ENCODE data around the gene WWTR1. TPM values are rescaled to one million over a fixed set of nuclear protein-coding genes. Genes with fewer than 3 reads are reported as not detected.

The WWTR1 gene
- total RNA-seq, 6 experiments from 2014 or later: 10.6 to 19.7 (median 15.3) TPM

DNA sequence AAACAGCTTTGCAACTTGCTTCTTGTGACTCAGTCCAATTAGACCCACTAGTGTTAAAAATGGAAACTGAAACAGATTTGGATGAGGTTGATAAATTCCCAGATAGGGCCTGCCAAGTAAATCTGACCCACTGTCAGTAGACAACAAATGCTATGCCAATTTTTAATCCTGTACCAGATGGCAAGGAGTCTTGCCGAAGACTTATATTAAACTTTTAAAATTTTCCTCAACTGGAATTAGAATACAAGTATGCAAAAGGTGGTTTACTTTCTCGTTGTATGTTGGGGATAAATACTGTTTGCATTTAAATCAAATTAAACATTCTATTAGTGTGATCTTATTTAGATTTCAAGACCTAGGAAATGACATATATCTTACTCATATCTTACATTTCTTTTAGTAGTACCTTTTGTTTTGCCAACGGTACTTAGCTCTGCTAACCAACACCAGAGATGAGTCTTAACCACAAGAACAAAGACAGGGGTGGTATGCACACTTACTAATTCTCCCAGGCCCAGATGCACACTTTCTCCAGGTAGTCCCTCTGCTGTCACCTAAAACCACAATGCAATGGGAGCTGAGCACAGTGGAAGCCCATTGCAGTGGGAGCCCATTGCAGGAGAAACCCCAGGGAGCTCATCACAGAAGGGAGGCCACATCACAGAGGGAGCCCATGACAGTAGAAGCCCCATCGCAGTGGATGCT is 77.8 kb downstream of the WWTR1 start:
- ATAC-seq (peak in 1 of 4 donors; percentile 31), DNase-seq (no peak)
- no peak overlapping the region for H3K4me3 ChIP-seq
- H3K27ac ChIP-seq: no peak overlapping the region
- intact Hi-C loops (cut with DNase I): no loop called here
- peaks cover 0 to 27% (median 9%) of the 10 kb centered on the region in 4 donors for H3K4me1 ChIP-seq
- TF ChIP-seq, protein P1, sequence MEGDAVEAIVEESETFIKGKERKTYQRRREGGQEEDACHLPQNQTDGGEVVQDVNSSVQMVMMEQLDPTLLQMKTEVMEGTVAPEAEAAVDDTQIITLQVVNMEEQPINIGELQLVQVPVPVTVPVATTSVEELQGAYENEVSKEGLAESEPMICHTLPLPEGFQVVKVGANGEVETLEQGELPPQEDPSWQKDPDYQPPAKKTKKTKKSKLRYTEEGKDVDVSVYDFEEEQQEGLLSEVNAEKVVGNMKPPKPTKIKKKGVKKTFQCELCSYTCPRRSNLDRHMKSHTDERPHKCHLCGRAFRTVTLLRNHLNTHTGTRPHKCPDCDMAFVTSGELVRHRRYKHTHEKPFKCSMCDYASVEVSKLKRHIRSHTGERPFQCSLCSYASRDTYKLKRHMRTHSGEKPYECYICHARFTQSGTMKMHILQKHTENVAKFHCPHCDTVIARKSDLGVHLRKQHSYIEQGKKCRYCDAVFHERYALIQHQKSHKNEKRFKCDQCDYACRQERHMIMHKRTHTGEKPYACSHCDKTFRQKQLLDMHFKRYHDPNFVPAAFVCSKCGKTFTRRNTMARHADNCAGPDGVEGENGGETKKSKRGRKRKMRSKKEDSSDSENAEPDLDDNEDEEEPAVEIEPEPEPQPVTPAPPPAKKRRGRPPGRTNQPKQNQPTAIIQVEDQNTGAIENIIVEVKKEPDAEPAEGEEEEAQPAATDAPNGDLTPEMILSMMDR (IDR thresholded peaks at IDR 0.05): no peak
- no peak for TF ChIP-seq POLR2A (IDR thresholded peaks at IDR 0.05)
- H3K36me3 ChIP-seq: no peaks in the 10 kb centered on the region
- H3K27me3 ChIP-seq: no peaks in the 10 kb centered on the region
- H3K9me3 ChIP-seq: no peaks in the 10 kb centered on the region
- 58% methylated on average over 4 of the region's 4 CpGs for WGBS (ENCODE audit: insufficient coverage, low coverage, low lambda C conversion rate, missing lambda C conversion rate)

DNA sequence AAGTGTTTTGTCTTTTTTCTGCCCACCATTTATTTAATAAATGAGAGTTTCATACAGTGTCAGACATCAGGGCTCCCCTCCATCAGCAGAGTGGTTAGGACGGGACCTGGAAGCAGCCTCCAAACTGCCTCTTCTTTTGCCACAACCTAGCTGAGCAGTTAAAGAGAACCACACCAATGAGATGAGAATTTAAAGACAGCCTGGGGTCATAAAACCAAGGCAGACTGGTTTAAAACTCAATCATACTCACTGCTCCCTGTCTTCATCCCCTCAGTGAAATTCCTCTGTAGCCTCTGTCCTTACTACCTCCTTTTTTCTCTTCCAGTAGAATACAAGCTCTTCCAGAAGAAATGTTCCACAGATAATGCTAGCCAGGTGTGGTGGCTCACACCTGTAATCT is 78.7 kb downstream of the WWTR1 start:
- DNase-seq: no peak
- Histone ChIP-seq H3K4me1 (peaks cover 0 to 27% (median 9%) of the 10 kb centered on the region in 4 donors), H3K27ac (no peak overlapping the region), H3K4me3 (no peak overlapping the region), H3K27me3 (no peaks in the 10 kb centered on the region), H3K9me3 (no peaks in the 10 kb centered on the region), H3K36me3 (no peaks in the 10 kb centered on the region)
- TF ChIP-seq, protein P1 (IDR thresholded peaks at IDR 0.05): no peak
- no peak for TF ChIP-seq POLR2A (IDR thresholded peaks at IDR 0.05)
- 100% methylated on average over 1 of the region's 1 CpG for WGBS (ENCODE audit: insufficient coverage, low coverage, low lambda C conversion rate, missing lambda C conversion rate)
- intact Hi-C loops (cut with DNase I): no loop called here
- no peak for ATAC-seq

DNA sequence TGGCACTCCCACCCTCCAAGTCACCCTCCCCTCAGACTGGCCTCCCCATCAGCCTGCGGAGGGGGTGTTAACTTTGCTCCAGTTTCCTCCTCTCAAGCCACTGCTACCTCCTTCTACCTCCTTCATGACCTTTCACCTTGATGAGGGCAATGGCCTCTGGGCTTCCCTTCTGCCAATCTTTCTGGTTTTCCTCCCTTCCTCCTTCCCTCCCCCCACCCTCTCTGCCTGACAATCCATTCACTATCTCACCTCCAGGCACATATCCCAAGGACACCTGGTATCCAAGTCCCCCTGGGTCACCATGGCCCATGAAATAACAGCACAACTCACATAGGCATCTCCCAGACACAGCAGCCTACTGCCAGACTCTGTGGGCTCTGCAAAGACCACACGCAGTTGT is 80.0 kb downstream of the WWTR1 start:
- DNase-seq: no peak
- H3K4me1 ChIP-seq: peaks cover 0 to 27% (median 9%) of the 10 kb centered on the region in 4 donors
- no peaks in the 10 kb centered on the region for H3K36me3 ChIP-seq
- H3K9me3 ChIP-seq: no peaks in the 10 kb centered on the region
- intact Hi-C loops (cut with DNase I): no loop called here
- H3K27ac ChIP-seq: no peak overlapping the region
- WGBS (ENCODE audit: insufficient coverage, low coverage, low lambda C conversion rate, missing lambda C conversion rate): 71% methylated on average over 2 of the region's 2 CpGs
- no peak for TF ChIP-seq POLR2A (IDR thresholded peaks at IDR 0.05)
- TF ChIP-seq, protein P1 (IDR thresholded peaks at IDR 0.05): no peak
- H3K4me3 ChIP-seq: no peak overlapping the region
- no peak for ATAC-seq
- H3K27me3 ChIP-seq: no peaks in the 10 kb centered on the region

DNA sequence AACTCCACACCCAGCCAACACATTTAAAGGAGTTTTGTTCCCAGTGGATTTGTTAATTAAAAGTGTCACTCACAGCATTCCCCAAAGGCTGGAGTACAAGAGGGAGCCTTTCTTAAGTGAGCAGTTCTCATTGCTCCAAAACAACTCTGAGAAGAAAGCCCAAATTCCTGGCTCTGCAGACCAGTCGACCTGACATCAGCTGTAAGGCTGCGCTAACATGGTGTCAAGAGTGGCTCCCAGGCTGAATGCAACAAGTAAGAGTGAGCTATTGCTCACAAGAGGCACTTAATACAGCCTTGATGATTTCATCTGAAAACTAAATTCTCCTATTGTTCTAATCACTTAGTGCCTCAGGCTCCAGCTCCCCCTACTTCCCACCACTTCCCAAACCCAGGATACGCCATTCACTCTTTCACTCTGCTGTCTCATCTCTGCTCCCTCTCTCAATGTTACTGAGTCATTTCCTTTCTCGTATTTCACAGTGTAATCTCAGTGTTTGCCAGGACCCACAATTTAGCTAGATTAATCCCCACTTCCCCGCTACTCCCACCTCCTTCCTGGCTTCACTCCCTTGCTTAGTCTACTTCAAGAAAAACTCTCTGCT is 81.8 kb downstream of the WWTR1 start:
- ATAC-seq: peak; percentile 56 to 79 (median 74)
- intact Hi-C loops (cut with DNase I): no loop called here

More for the DNA sequence above, 81.8 kb downstream of the WWTR1 start:
- WGBS (ENCODE audit: insufficient coverage, low coverage, low lambda C conversion rate, missing lambda C conversion rate): 50% methylated on average over 5 of the region's 5 CpGs
- peak overlapping the region in 2 of 3 donors; percentile 25 to 68 for H3K27ac ChIP-seq
- H3K9me3 ChIP-seq: no peaks in the 10 kb centered on the region
- no peaks in the 10 kb centered on the region for H3K27me3 ChIP-seq
- peaks cover 0 to 14% (median 2%) of the 10 kb centered on the region in 4 donors for H3K4me1 ChIP-seq
- H3K4me3 ChIP-seq: no peak overlapping the region
- no peaks in the 10 kb centered on the region for H3K36me3 ChIP-seq
- TF ChIP-seq, protein P1 (IDR thresholded peaks at IDR 0.05): no peak
- no peak for TF ChIP-seq POLR2A (IDR thresholded peaks at IDR 0.05)
- DNase-seq: no peak

All from right lobe of liver (tissue), 6 donors.